SK-N-SH (cell line): ENCODE data around the gene CCDC150. TPM values are rescaled to one million over a fixed set of nuclear protein-coding genes. Genes with fewer than 3 reads are reported as not detected.

ENCODE experiments used
- CTCF ChIA-PET: fragments of 300-600, 350-600 bp; formaldehyde crosslinking; extraction: SDS; loops from one replicate; lab custom pipeline; 2021; lab: Yijun Ruan, JAX
- POLR2A ChIA-PET: fragments of 350-600 bp; sonication (Branson Sonifier 250); formaldehyde crosslinking; extraction: SDS; loops from one replicate; lab custom pipeline; 2020; ENCODE audit warnings: antibody characterized with exemption, inconsistent platforms; lab: Yijun Ruan, JAX
- DNase-seq: peaks from one replicate; pipeline ENCODE4 v3.0.0; 2012
- H2AFZ ChIP-seq: fragments of 200-600 bp; sonication (generic); 2 replicates; pipeline ENCODE4 v1.8.1; 2016; ENCODE audit warnings: antibody characterized with exemption, mild to moderate bottlenecking, low read depth
- H3F3A ChIP-seq: fragments of 200-600 bp; sonication (generic); replicated peaks from 2 replicates; pipeline ENCODE3; 2016; ENCODE audit warnings: antibody characterized with exemption, mild to moderate bottlenecking; ENCODE audit not compliant: insufficient read depth
- H3K27ac ChIP-seq, 2 experiments: fragments of 200-500 bp in 1 of 2; fragments of 200-600 bp in 1 of 2; sonication (Bioruptor generic) in 1 of 2; sonication (generic), shearing (Covaris generic) in 1 of 2; 2 replicates each; pipeline versions ENCODE4 v1.5.1 to v1.6.1; 2014 to 2016; ENCODE audit warnings: low read depth in 2 of 2, inconsistent platforms in 1 of 2, low read length in 1 of 2, mild to moderate bottlenecking in 1 of 2, mixed read lengths in 1 of 2
- H3K27me3 ChIP-seq: fragments of 200-600 bp; sonication (generic), shearing (Covaris generic); 2 replicates; pipeline ENCODE4 v1.6.1; 2016; ENCODE audit warnings: mixed run types; ENCODE audit not compliant: insufficient read depth
- H3K36me3 ChIP-seq, 2 experiments: fragments of 200-500 bp in 1 of 2; fragments of 200-600 bp in 1 of 2; sonication (Bioruptor generic) in 1 of 2; sonication (generic) in 1 of 2; replicated peaks in 1 of 2; 2 replicates each; pipeline versions ENCODE3 to v1.5.1; 2014 to 2016; ENCODE audit warnings: low read length in 1 of 2, mild to moderate bottlenecking in 1 of 2; ENCODE audit not compliant: insufficient read depth in 2 of 2, control insufficient read depth in 1 of 2
- H3K4me1 ChIP-seq, 2 experiments: fragments of 200-500 bp in 1 of 2; fragments of 200-600 bp in 1 of 2; sonication (Bioruptor generic) in 1 of 2; sonication (generic), shearing (Covaris generic) in 1 of 2; 2 replicates each; pipeline versions ENCODE4 v1.5.1 to v1.6.1; 2014 to 2016; ENCODE audit warnings: low read depth in 1 of 2, low read length in 1 of 2, mixed run types in 1 of 2; ENCODE audit not compliant: insufficient read depth in 2 of 2, control insufficient read depth in 1 of 2
- H3K4me2 ChIP-seq: fragments of 200-600 bp; sonication (generic), shearing (Covaris generic); 2 replicates; pipeline ENCODE4 v1.6.1; 2017; ENCODE audit warnings: mixed run types
- H3K4me3 ChIP-seq, 2 experiments: fragments of 200-500 bp in 1 of 2; fragments of 200-600 bp in 1 of 2; sonication (Bioruptor generic) in 1 of 2; sonication (generic), shearing (Covaris generic) in 1 of 2; 2 replicates each; pipeline versions ENCODE4 v1.5.1 to v1.8.1; 2014 to 2016; ENCODE audit warnings: low read depth in 2 of 2, inconsistent platforms in 1 of 2, low read length in 1 of 2, mild to moderate bottlenecking in 1 of 2, mixed read lengths in 1 of 2, moderate library complexity in 1 of 2
- H3K79me2 ChIP-seq: fragments of 200-600 bp; sonication (generic); 2 replicates; pipeline ENCODE4 v1.8.1; 2017; ENCODE audit warnings: mild to moderate bottlenecking; ENCODE audit not compliant: insufficient read depth
- H3K9ac ChIP-seq: fragments of 200-600 bp; sonication (generic); 2 replicates; pipeline ENCODE4 v1.6.1; 2017; ENCODE audit warnings: mixed run types
- H3K9me2 ChIP-seq: fragments of 200-600 bp; sonication (generic); 2 replicates; pipeline ENCODE4 v1.6.1; 2017; ENCODE audit warnings: mixed run types
- H3K9me3 ChIP-seq: fragments of 200-600 bp; sonication (generic); 2 replicates; pipeline ENCODE4 v1.6.1; 2017; ENCODE audit warnings: mixed run types, mild to moderate bottlenecking, moderate library complexity
- H4K20me1 ChIP-seq: fragments of 200-600 bp; sonication (generic); 2 replicates; pipeline ENCODE4 v1.6.1; 2017; ENCODE audit warnings: mild to moderate bottlenecking, mixed run types; ENCODE audit not compliant: insufficient read depth
- CHD2 ChIP-seq: fragments of 150-350 bp; IDR thresholded peaks from 2 replicates; pipeline ENCODE4 v1.6.1; 2018; ENCODE audit warnings: low read length; ENCODE audit not compliant: partially characterized antibody
- ELF1 ChIP-seq: IDR thresholded peaks from 2 replicates; pipeline ENCODE4 v1.4.0; 2012
- FOXJ3 ChIP-seq: sonication (generic); formaldehyde crosslinking; IDR thresholded peaks from 2 replicates; pipeline ENCODE4 v1.5.1; 2020; ENCODE audit warnings: mild to moderate bottlenecking, missing genetic modification reagents
- GATA2 ChIP-seq: sonication (generic); formaldehyde crosslinking; IDR thresholded peaks from 2 replicates; pipeline ENCODE4 v1.5.0; 2020; ENCODE audit warnings: mild to moderate bottlenecking, missing genetic modification reagents
- MXI1 ChIP-seq: IDR thresholded peaks from 2 replicates; pipeline ENCODE4 v1.6.1; 2012; ENCODE audit warnings: mild to moderate bottlenecking, low read depth, low read length, improper control_type of control experiment
- RAD21 ChIP-seq: IDR thresholded peaks from 2 replicates; pipeline ENCODE4 v1.6.1; 2012; ENCODE audit warnings: mild to moderate bottlenecking, low read length
- RFX5 ChIP-seq: IDR thresholded peaks from 2 replicates; pipeline ENCODE4 v1.6.1; 2012; ENCODE audit warnings: mild to moderate bottlenecking, improper control_type of control experiment, low read length
- RXRA ChIP-seq: IDR thresholded peaks from 2 replicates; pipeline ENCODE4 v1.4.0; 2012; ENCODE audit warnings: low read depth, mild to moderate bottlenecking, borderline replicate concordance
- SIN3A ChIP-seq: IDR thresholded peaks from 2 replicates; pipeline ENCODE4 v1.6.1; 2012; ENCODE audit warnings: low read depth, mild to moderate bottlenecking, low read length, moderate library complexity, borderline replicate concordance
- TAF1 ChIP-seq: IDR thresholded peaks from 2 replicates; pipeline ENCODE4 v1.6.1; 2012; ENCODE audit warnings: low read depth, mild to moderate bottlenecking, low read length, moderate library complexity, borderline replicate concordance
- TEAD4 ChIP-seq: IDR thresholded peaks from 2 replicates; pipeline ENCODE4 v1.4.0; 2012; ENCODE audit warnings: mild to moderate bottlenecking, borderline replicate concordance; ENCODE audit not compliant: insufficient read depth
- YY1 ChIP-seq: IDR thresholded peaks from 2 replicates; pipeline ENCODE4 v1.4.0; 2012; ENCODE audit warnings: low read depth, mild to moderate bottlenecking
- polyA plus RNA-seq, 3 experiments: library from polyadenylated mRNA; depleted of rRNA; stranded (reverse); fragments of >200 nt; gene quantifications; 2 replicates each; pipeline ENCODE4 v1.2.3, GENCODE V29; 2012
- TF ChIP-seq, protein P1 (sequence below): IDR thresholded peaks from 2 replicates; pipeline ENCODE4 v1.4.0; 2012; ENCODE audit warnings: low read depth, borderline replicate concordance
- TF ChIP-seq, protein P2 (sequence below): fragments of 150-350 bp; IDR thresholded peaks from 2 replicates; pipeline ENCODE4 v1.6.1; 2016; ENCODE audit warnings: mild to moderate bottlenecking, low read depth, low read length
- TF ChIP-seq, protein P3 (sequence below): fragments of 150-350 bp; IDR thresholded peaks from 2 replicates; pipeline ENCODE4 v1.6.1; 2017; ENCODE audit warnings: antibody characterized with exemption, low read length, low read depth, borderline replicate concordance
- TF ChIP-seq, protein P4 (sequence below): IDR thresholded peaks from 2 replicates; pipeline ENCODE4 v1.4.0; 2012; ENCODE audit warnings: low read depth, borderline replicate concordance

The CCDC150 gene
- polyA plus RNA-seq, 1 of the 3 experiments (the other 2 are of a cell fraction), result 4.6 TPM

DNA sequence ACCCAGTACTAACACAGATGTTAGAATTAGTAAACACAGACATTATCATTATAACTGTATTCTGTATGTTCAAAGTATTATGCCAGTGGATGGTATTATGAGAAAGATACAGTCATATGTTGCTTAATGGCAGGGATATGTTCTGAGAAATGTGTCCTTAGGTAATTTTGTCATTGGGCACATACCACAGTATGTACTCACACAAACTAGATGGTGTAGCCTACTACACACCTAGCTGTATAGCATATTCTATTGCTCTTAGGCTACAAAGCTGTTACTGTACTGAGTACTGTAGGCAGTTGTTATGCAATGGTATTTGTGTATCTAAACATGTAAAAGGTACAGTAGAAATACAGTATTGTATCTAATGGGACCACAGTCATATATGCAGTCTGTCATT is 106.2 kb downstream of the CCDC150 start:
- no peak overlapping the region for H3K4me3 ChIP-seq
- no peaks in the 10 kb centered on the region for H3K36me3 ChIP-seq
- no peaks in the 10 kb centered on the region for H3K79me2 ChIP-seq
- POLR2A ChIA-PET, result no interaction called here
- no peak overlapping the region for H3K27ac ChIP-seq
- H3K27me3 ChIP-seq, result no peaks in the 10 kb centered on the region
- TF ChIP-seq RXRA, result no peak
- no peak for TF ChIP-seq SIN3A
- TF ChIP-seq MXI1, result no peak
- TF ChIP-seq, protein P1, sequence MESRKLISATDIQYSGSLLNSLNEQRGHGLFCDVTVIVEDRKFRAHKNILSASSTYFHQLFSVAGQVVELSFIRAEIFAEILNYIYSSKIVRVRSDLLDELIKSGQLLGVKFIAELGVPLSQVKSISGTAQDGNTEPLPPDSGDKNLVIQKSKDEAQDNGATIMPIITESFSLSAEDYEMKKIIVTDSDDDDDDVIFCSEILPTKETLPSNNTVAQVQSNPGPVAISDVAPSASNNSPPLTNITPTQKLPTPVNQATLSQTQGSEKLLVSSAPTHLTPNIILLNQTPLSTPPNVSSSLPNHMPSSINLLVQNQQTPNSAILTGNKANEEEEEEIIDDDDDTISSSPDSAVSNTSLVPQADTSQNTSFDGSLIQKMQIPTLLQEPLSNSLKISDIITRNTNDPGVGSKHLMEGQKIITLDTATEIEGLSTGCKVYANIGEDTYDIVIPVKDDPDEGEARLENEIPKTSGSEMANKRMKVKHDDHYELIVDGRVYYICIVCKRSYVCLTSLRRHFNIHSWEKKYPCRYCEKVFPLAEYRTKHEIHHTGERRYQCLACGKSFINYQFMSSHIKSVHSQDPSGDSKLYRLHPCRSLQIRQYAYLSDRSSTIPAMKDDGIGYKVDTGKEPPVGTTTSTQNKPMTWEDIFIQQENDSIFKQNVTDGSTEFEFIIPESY, result no peak
- TF ChIP-seq TAF1, result no peak
- TF ChIP-seq, protein P2, sequence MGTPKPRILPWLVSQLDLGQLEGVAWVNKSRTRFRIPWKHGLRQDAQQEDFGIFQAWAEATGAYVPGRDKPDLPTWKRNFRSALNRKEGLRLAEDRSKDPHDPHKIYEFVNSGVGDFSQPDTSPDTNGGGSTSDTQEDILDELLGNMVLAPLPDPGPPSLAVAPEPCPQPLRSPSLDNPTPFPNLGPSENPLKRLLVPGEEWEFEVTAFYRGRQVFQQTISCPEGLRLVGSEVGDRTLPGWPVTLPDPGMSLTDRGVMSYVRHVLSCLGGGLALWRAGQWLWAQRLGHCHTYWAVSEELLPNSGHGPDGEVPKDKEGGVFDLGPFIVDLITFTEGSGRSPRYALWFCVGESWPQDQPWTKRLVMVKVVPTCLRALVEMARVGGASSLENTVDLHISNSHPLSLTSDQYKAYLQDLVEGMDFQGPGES, result no peak
- TF ChIP-seq RAD21, result no peak
- TF ChIP-seq ELF1, result no peak
- TF ChIP-seq, protein P3, sequence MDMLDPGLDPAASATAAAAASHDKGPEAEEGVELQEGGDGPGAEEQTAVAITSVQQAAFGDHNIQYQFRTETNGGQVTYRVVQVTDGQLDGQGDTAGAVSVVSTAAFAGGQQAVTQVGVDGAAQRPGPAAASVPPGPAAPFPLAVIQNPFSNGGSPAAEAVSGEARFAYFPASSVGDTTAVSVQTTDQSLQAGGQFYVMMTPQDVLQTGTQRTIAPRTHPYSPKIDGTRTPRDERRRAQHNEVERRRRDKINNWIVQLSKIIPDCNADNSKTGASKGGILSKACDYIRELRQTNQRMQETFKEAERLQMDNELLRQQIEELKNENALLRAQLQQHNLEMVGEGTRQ, result no peak
- TF ChIP-seq GATA2 (CRISPR knock-in tag), result no peak
- TF ChIP-seq RFX5, result no peak
- TF ChIP-seq, protein P4, sequence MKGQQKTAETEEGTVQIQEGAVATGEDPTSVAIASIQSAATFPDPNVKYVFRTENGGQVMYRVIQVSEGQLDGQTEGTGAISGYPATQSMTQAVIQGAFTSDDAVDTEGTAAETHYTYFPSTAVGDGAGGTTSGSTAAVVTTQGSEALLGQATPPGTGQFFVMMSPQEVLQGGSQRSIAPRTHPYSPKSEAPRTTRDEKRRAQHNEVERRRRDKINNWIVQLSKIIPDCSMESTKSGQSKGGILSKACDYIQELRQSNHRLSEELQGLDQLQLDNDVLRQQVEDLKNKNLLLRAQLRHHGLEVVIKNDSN, result no peak
- TF ChIP-seq FOXJ3 (CRISPR knock-in tag), result no peak
- TF ChIP-seq TEAD4, result no peak
- no peak for TF ChIP-seq CHD2
- no peak for TF ChIP-seq YY1
- TF ChIP-seq, all 33 proteins: peak for 0
- H3K4me2 ChIP-seq, result no peak overlapping the region
- H3K4me1 ChIP-seq, result peaks cover 0 to 3% of the 10 kb centered on the region in 2 experiments; a peak in 2 of 4 replicates
- H2AFZ ChIP-seq, result no peak overlapping the region
- no peak overlapping the region for H3K9ac ChIP-seq
- no peaks in the 10 kb centered on the region for H3K9me3 ChIP-seq
- no peaks in the 10 kb centered on the region for H4K20me1 ChIP-seq
- CTCF ChIA-PET, result no interaction called here
- DNase-seq, result no peak
- H3K9me2 ChIP-seq, result no peaks in the 10 kb centered on the region
- no peaks in the 10 kb centered on the region for H3F3A ChIP-seq
